ENCODE data around the gene COLEC12.

The COLEC12 gene

GRCh38 chr18:505483-506122 is 5.1 kb upstream of the COLEC12 start:
- no peak for DNase-seq (ENCODE audit: low read depth)

GRCh38 chr18:501406-501714 is 859 bp upstream of the COLEC12 start:
- DNase-seq (ENCODE audit: low read depth): no peak

- DNase-seq (ENCODE audit: low read depth): no peak
These were observed 497 bp downstream of the COLEC12 start for GRCh38 chr18:499776-500631.

- DNase-seq (ENCODE audit: low read depth): no peak
These were observed 1.3 kb downstream of the COLEC12 start for GRCh38 chr18:498931-499775.

- DNase-seq (ENCODE audit: low read depth): no peak
These were observed 2.8 kb downstream of the COLEC12 start for GRCh38 chr18:497688-498087.

GRCh38 chr18:495452-495851 is 5.0 kb downstream of the COLEC12 start:
- DNase-seq (ENCODE audit: low read depth): no peak

GRCh38 chr18:495017-495416 is 5.5 kb downstream of the COLEC12 start:
- DNase-seq (ENCODE audit: low read depth): no peak

- DNase-seq (ENCODE audit: low read depth): no peak
These were observed 6.2 kb downstream of the COLEC12 start for GRCh38 chr18:493986-494983.

- no peak for DNase-seq (ENCODE audit: low read depth)
These were observed 8.1 kb downstream of the COLEC12 start for GRCh38 chr18:492451-492850.

GRCh38 chr18:490624-491023 is 9.9 kb downstream of the COLEC12 start:
- DNase-seq (ENCODE audit: low read depth): no peak

GRCh38 chr18:490024-490366 is 10.5 kb downstream of the COLEC12 start:
- no peak for DNase-seq (ENCODE audit: low read depth)

GRCh38 chr18:489244-490023 is 11.1 kb downstream of the COLEC12 start:
- DNase-seq (ENCODE audit: low read depth): no peak

GRCh38 chr18:486929-487740 is 13.4 kb downstream of the COLEC12 start:
- no peak for DNase-seq (ENCODE audit: low read depth)

- DNase-seq (ENCODE audit: low read depth): no peak
These were observed 15.6 kb downstream of the COLEC12 start for GRCh38 chr18:484749-485464.

- no peak for DNase-seq (ENCODE audit: low read depth)
These were observed 21.8 kb downstream of the COLEC12 start for GRCh38 chr18:478681-479080.

GRCh38 chr18:477565-477964 is 22.9 kb downstream of the COLEC12 start:
- no peak for DNase-seq (ENCODE audit: low read depth)

GRCh38 chr18:476251-476664 is 24.2 kb downstream of the COLEC12 start:
- DNase-seq (ENCODE audit: low read depth): no peak

GRCh38 chr18:475202-476031 is 25.1 kb downstream of the COLEC12 start:
- no peak for DNase-seq (ENCODE audit: low read depth)
